K562 (cell line): Measurements from ENCODE around the gene RPS10. TPM values are rescaled to one million over a fixed set of nuclear protein-coding genes. Genes with fewer than 3 reads are reported as not detected.

ENCODE experiments used
- ATF1 ChIP-seq, 2 experiments: fragments of 450-650 bp in 1 of 2; IDR thresholded peaks; 2 replicates each; pipeline ENCODE4 v1.6.1; 2016; ENCODE audit warnings: missing compliant biosample characterization in 1 of 2, missing genetic modification characterization in 1 of 2
- ATF7 ChIP-seq: fragments of 450-650 bp; IDR thresholded peaks from 2 replicates; pipeline ENCODE4 v1.7.1; 2014; ENCODE audit warnings: mild to moderate bottlenecking, moderate library complexity
- CBX1 ChIP-seq: sonication (generic); IDR thresholded peaks from 2 replicates; pipeline ENCODE4 v1.6.1; 2016; ENCODE audit warnings: antibody characterized with exemption, low read depth, mild to moderate bottlenecking
- CTBP1 ChIP-seq: fragments of 450-650 bp; IDR thresholded peaks from 2 replicates; pipeline ENCODE4 v1.6.1; 2016; ENCODE audit warnings: borderline replicate concordance
- CXXC5 ChIP-seq: fragments of 250-450 bp; sonication (Bioruptor Pico); IDR thresholded peaks from 2 replicates; pipeline ENCODE4 v1.8.0; 2022; ENCODE audit warnings: inconsistent platforms, mild to moderate bottlenecking, moderate library complexity
- MEIS2 ChIP-seq: fragments of 450-650 bp; IDR thresholded peaks from 2 replicates; pipeline ENCODE4 v1.6.1; 2014; ENCODE audit warnings: mild to moderate bottlenecking; ENCODE audit not compliant: partially characterized antibody
- RBBP5 ChIP-seq: fragments of 200-600 bp; sonication (generic); IDR thresholded peaks from 2 replicates; pipeline ENCODE4 v1.6.1; 2012; ENCODE audit warnings: borderline replicate concordance, mild to moderate bottlenecking, low read length, control low read depth, inconsistent platforms; ENCODE audit not compliant: insufficient read depth, poor library complexity, severe bottlenecking
- RBFOX2 ChIP-seq: fragments of 200-400 bp; formaldehyde crosslinking; IDR thresholded peaks from 2 replicates; pipeline ENCODE4 v1.6.1; 2017; ENCODE audit warnings: low read depth, mild to moderate bottlenecking, low read length, moderate library complexity
- ZBTB7A ChIP-seq: IDR thresholded peaks from 2 replicates; pipeline ENCODE4 v1.6.1; 2011; ENCODE audit warnings: low read depth, mild to moderate bottlenecking, low read length, moderate library complexity, borderline replicate concordance; ENCODE audit not compliant: control insufficient read depth
- ZFX ChIP-seq: sonication (generic); formaldehyde crosslinking; IDR thresholded peaks from 2 replicates; pipeline ENCODE4 v1.8.0; 2022; ENCODE audit warnings: mild to moderate bottlenecking, missing genetic modification reagents, moderate library complexity
- ZNF311 ChIP-seq: fragments of 250-450 bp; sonication (Bioruptor Pico); IDR thresholded peaks from 2 replicates; pipeline ENCODE4 v1.4.0; 2020; ENCODE audit warnings: mild to moderate bottlenecking, moderate library complexity
- polyA plus RNA-seq, 8 experiments: library from polyadenylated mRNA; depleted of rRNA in 4 of 8; stranded (reverse) in 5 of 8; unstranded in 3 of 8; fragments of >200 nt; fragmentation: Nextera tagmentation in 2 of 8; fragmentation: Illumina TruSeq in 1 of 8; extraction: Ambion mirVana in 2 of 8; extraction: Trizol in 1 of 8; gene quantifications; 2 replicates each; pipeline versions ENCODE4 v1.2.1 to v1.2.3, GENCODE V29; 2011 to 2014; ENCODE audit warnings: inconsistent platforms in 1 of 8, missing spikeins in 1 of 8
- total RNA-seq, 7 experiments: library from RNA; depleted of rRNA in 6 of 7; stranded (reverse); fragments of >200 nt in 6 of 7; fragmentation: Illumina TruSeq in 2 of 7; extraction: Trizol in 2 of 7; gene quantifications; 2 replicates each; pipeline versions ENCODE4 v1.2.1 to v1.2.3, GENCODE V29; 2011 to 2021; ENCODE audit warnings: low replicate concordance in 1 of 7
- TF ChIP-seq, protein P1 (sequence below): fragments of 450-650 bp; formaldehyde crosslinking; IDR thresholded peaks from 2 replicates; pipeline ENCODE4 v1.4.0; 2020; ENCODE audit warnings: mild to moderate bottlenecking, moderate library complexity
- TF ChIP-seq, protein P2 (sequence below): fragments of 250-450 bp; sonication (Bioruptor Pico); IDR thresholded peaks from 2 replicates; pipeline ENCODE4 v1.8.0; 2021; ENCODE audit warnings: moderate library complexity, mild to moderate bottlenecking, inconsistent platforms
- TF ChIP-seq, protein P3 (sequence below), 2 experiments: fragments of 450-650 bp in 1 of 2; sonication (generic) in 1 of 2; formaldehyde crosslinking in 1 of 2; IDR thresholded peaks; 2 replicates each; pipeline versions ENCODE4 v1.7.1 to v1.9.0; 2016 to 2022; ENCODE audit warnings: inconsistent platforms in 1 of 2, mild to moderate bottlenecking in 1 of 2, missing genetic modification reagents in 1 of 2

RPS10 gene
- total and polyA plus RNA-seq, 9 of the 15 experiments (the other 6 are each of a cell fraction or from before 2014, with no cell fraction given): 2,680 to 5,251 (median 3,876) TPM

DNA sequence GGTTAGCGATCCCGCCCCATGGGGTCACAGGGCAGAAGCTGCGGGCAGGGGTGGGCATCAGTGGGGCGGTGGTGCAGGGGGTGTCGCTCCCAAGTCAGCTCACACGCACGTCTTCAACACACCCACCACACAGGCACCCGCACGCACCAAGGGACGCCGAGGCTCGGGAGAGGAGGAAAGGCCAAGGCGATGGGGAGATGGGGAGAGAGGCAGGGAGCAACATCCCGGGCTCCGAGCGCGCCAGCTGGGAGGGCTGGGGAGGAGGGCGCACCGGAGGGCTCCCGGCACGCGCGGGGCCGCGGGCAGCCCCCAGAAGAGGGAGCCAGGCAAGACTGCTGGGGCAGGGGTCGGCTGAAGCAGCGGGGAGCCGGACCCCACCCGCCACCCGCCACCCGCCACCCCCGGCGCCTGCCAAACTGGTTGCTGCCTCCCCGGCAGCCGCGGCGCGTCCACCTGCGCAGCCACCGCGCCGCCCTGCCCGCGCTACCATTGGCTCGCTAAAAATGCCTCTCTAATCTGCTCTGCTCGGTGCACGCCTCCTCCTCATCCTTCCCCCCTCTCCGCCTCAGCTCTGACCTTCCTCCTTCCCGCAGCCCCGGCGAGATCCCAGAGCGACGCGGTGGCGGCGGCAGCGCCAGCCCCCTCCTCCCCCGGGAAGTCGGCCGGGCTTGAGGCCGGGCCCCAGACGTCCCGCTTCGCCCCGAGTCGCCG lies 39.8 kb upstream of the RPS10 start, which contains the start of gene PACSIN1 (continued):
- TF ChIP-seq, protein P1, sequence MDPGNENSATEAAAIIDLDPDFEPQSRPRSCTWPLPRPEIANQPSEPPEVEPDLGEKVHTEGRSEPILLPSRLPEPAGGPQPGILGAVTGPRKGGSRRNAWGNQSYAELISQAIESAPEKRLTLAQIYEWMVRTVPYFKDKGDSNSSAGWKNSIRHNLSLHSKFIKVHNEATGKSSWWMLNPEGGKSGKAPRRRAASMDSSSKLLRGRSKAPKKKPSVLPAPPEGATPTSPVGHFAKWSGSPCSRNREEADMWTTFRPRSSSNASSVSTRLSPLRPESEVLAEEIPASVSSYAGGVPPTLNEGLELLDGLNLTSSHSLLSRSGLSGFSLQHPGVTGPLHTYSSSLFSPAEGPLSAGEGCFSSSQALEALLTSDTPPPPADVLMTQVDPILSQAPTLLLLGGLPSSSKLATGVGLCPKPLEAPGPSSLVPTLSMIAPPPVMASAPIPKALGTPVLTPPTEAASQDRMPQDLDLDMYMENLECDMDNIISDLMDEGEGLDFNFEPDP (CRISPR knock-in tag): no peak
- TF ChIP-seq, protein P2, sequence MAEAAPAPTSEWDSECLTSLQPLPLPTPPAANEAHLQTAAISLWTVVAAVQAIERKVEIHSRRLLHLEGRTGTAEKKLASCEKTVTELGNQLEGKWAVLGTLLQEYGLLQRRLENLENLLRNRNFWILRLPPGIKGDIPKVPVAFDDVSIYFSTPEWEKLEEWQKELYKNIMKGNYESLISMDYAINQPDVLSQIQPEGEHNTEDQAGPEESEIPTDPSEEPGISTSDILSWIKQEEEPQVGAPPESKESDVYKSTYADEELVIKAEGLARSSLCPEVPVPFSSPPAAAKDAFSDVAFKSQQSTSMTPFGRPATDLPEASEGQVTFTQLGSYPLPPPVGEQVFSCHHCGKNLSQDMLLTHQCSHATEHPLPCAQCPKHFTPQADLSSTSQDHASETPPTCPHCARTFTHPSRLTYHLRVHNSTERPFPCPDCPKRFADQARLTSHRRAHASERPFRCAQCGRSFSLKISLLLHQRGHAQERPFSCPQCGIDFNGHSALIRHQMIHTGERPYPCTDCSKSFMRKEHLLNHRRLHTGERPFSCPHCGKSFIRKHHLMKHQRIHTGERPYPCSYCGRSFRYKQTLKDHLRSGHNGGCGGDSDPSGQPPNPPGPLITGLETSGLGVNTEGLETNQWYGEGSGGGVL (CRISPR knock-in tag): no peak
- TF ChIP-seq ZFX (CRISPR knock-in tag) (no peak), RBFOX2 (peak; percentile 54), CTBP1 (peak; percentile 73; the same call in 1 of the 2 replicates), ZBTB7A (peak; percentile 24; the same call in 1 of the 2 replicates), ATF7 (0 out of 2 replicates have a peak, but pooled peaks have one; percentile 22), RBBP5 (peak; percentile 40), MEIS2 (peak; percentile 14), CXXC5 (CRISPR knock-in tag) (peak; percentile 40; the same call in 1 of the 2 replicates), ATF1 (CRISPR knock-in tag; IDR thresholded peaks at IDR 0.05) (no peak), ATF1 (tag; IDR thresholded peaks at IDR 0.05) (no peak), CBX1 (peak; percentile 19; the same call in 1 of the 2 replicates), ZNF311 (CRISPR knock-in tag) (no peak)
- TF ChIP-seq, protein P3, sequence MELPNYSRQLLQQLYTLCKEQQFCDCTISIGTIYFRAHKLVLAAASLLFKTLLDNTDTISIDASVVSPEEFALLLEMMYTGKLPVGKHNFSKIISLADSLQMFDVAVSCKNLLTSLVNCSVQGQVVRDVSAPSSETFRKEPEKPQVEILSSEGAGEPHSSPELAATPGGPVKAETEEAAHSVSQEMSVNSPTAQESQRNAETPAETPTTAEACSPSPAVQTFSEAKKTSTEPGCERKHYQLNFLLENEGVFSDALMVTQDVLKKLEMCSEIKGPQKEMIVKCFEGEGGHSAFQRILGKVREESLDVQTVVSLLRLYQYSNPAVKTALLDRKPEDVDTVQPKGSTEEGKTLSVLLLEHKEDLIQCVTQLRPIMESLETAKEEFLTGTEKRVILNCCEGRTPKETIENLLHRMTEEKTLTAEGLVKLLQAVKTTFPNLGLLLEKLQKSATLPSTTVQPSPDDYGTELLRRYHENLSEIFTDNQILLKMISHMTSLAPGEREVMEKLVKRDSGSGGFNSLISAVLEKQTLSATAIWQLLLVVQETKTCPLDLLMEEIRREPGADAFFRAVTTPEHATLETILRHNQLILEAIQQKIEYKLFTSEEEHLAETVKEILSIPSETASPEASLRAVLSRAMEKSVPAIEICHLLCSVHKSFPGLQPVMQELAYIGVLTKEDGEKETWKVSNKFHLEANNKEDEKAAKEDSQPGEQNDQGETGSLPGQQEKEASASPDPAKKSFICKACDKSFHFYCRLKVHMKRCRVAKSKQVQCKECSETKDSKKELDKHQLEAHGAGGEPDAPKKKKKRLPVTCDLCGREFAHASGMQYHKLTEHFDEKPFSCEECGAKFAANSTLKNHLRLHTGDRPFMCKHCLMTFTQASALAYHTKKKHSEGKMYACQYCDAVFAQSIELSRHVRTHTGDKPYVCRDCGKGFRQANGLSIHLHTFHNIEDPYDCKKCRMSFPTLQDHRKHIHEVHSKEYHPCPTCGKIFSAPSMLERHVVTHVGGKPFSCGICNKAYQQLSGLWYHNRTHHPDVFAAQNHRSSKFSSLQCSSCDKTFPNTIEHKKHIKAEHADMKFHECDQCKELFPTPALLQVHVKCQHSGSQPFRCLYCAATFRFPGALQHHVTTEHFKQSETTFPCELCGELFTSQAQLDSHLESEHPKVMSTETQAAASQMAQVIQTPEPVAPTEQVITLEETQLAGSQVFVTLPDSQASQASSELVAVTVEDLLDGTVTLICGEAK (IDR thresholded peaks at IDR 0.05): 0 out of 2 replicates have a peak, but pooled peaks have one; percentile 20
- TF ChIP-seq, protein P3 (CRISPR knock-in tag; IDR thresholded peaks at IDR 0.05): no peak
